ENCODE measurements around the gene CTNNA3. TPM values are rescaled to one million over a fixed set of nuclear protein-coding genes. Genes with fewer than 3 reads are reported as not detected.

CTNNA3 gene
- total and polyA plus RNA-seq, 3 donors from 2014 or later: 17.8 to 19.4 (median 18.3) TPM

DNA sequence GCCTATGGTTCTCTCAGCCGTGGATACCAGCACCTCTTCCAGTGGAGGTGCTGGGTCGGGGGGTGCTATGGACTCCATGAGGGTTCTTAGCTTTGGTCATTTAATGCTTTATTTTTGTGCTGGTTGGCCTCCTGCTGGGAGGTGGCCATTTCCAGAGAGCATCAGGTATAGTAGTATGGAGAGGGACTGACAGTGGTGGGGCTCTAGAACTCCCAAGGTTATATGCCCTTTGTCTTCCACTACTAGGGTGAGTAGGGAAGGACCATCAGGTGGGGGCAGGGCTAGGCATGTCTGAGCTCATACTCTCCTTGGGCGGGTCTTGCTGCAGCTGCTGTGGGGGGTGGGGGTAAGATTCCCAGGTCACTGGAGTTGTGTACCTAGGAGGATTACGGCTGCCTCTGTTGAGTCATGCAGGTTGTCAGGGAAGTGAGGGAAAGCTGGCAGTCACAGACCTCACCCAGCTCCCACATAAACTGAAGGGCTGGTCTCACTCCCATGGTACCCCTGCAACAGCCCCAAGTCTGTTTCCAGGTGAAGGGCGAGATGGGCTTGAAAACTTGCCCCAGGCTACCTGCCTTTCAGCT is 1533.3 kb downstream of the CTNNA3 start:
- Histone ChIP-seq H3K36me3 (ENCODE audit: low read depth, missing control alignments) (no peaks in the 10 kb centered on the region), H3K27ac (no peak overlapping the region), H3K9me3 (no peaks in the 10 kb centered on the region), H3K4me3 (no peak overlapping the region), H3K4me1 (no peaks in the 10 kb centered on the region), H3K27me3 (no peaks in the 10 kb centered on the region)
- 94 to 95% methylated on average over 4 to 5 of the region's 5 CpGs for WGBS, 2 donors
- TF ChIP-seq, protein P1, sequence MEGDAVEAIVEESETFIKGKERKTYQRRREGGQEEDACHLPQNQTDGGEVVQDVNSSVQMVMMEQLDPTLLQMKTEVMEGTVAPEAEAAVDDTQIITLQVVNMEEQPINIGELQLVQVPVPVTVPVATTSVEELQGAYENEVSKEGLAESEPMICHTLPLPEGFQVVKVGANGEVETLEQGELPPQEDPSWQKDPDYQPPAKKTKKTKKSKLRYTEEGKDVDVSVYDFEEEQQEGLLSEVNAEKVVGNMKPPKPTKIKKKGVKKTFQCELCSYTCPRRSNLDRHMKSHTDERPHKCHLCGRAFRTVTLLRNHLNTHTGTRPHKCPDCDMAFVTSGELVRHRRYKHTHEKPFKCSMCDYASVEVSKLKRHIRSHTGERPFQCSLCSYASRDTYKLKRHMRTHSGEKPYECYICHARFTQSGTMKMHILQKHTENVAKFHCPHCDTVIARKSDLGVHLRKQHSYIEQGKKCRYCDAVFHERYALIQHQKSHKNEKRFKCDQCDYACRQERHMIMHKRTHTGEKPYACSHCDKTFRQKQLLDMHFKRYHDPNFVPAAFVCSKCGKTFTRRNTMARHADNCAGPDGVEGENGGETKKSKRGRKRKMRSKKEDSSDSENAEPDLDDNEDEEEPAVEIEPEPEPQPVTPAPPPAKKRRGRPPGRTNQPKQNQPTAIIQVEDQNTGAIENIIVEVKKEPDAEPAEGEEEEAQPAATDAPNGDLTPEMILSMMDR (IDR thresholded peaks at IDR 0.05): no peak
- no peak for TF ChIP-seq POLR2A (IDR thresholded peaks at IDR 0.05)
- intact Hi-C loops (cut with DNase I; ENCODE audit: low total_unique reads): no loop called here
- no peak for DNase-seq

DNA sequence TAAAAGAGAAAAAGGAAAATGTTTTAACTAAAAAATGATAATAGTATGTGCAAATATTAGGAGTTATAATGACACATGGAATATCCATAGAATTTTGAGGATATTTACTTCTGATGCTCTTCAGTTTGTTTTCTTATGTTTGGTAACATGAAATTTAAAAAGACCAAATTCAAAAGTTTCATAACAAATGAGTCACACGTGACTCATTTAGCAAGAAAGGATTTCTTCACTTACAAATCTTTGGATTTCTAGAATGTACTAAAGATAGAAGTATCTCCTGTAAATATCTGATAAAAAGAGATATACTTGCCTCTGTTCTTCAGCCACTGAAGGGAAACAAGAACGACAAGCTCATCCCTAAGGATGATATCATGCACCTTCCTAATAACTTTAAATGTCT is 1544.6 kb downstream of the CTNNA3 start:
- Histone ChIP-seq H3K4me1 (no peaks in the 10 kb centered on the region), H3K9me3 (no peaks in the 10 kb centered on the region), H3K27ac (no peak overlapping the region), H3K27me3 (no peaks in the 10 kb centered on the region), H3K36me3 (ENCODE audit: low read depth, missing control alignments) (no peaks in the 10 kb centered on the region), H3K4me3 (no peak overlapping the region)
- no peak for DNase-seq
- TF ChIP-seq, protein P1 (IDR thresholded peaks at IDR 0.05): no peak
- no peak for TF ChIP-seq POLR2A (IDR thresholded peaks at IDR 0.05)
- WGBS, 2 donors: 67% methylated on average over 2 of the region's 2 CpGs
- intact Hi-C loops (cut with DNase I; ENCODE audit: low total_unique reads): no loop called here

DNA sequence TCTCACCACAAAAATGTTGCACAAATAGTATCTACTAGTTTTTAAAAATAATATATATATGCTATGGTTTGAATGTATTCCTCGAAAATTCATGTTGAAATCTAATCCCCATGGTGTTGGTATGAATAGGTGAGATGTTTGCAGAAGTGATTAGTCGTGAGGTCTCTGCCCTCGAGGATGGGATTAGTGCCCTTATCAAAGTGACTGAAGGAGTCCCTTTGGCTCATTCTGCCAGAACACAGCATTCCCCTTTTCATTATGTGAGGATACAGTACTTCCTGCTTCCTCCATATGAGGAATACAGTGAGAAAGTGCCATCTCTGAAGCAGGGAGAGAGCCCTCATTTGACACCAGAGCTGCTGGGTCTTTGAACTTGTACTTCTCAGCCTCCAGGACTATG is 1547.7 kb downstream of the CTNNA3 start:
- WGBS, 2 donors: 89% methylated on average over 3 of the region's 3 CpGs
- no peak overlapping the region for H3K4me3 ChIP-seq
- DNase-seq: no peak
- no peaks in the 10 kb centered on the region for H3K36me3 ChIP-seq (ENCODE audit: low read depth, missing control alignments)
- TF ChIP-seq POLR2A (IDR thresholded peaks at IDR 0.05): no peak
- TF ChIP-seq, protein P1 (IDR thresholded peaks at IDR 0.05): no peak
- H3K27ac ChIP-seq: no peak overlapping the region
- H3K27me3 ChIP-seq: no peaks in the 10 kb centered on the region
- H3K4me1 ChIP-seq: no peaks in the 10 kb centered on the region
- intact Hi-C loops (cut with DNase I; ENCODE audit: low total_unique reads): no loop called here
- no peaks in the 10 kb centered on the region for H3K9me3 ChIP-seq

DNA sequence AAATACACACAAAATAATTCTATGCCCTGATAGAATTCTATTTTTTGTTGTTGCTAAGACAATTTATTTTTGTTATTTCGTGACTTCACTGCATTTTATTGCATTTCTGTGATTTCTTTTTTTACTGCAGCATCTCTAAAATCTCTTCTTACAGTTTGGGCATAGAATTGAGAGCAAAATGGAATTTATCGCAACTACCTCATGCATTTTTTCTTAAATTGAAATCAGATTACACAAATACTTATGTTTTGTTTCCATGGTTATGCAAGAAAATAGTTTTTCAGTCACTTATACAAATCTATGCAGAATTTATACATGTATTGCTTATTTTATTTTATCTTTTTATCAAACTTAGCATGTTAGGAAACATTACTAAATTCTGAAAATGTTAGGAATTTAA is 1552.0 kb downstream of the CTNNA3 start:
- no peaks in the 10 kb centered on the region for H3K27me3 ChIP-seq
- H3K27ac ChIP-seq: no peak overlapping the region
- no peaks in the 10 kb centered on the region for H3K36me3 ChIP-seq (ENCODE audit: low read depth, missing control alignments)
- no peaks in the 10 kb centered on the region for H3K9me3 ChIP-seq
- intact Hi-C loops (cut with DNase I; ENCODE audit: low total_unique reads): no loop called here
- no peaks in the 10 kb centered on the region for H3K4me1 ChIP-seq
- 89 to 94% methylated on average over 2 of the region's 2 CpGs for WGBS, 2 donors
- no peak overlapping the region for H3K4me3 ChIP-seq
- DNase-seq: no peak
- no peak for TF ChIP-seq POLR2A (IDR thresholded peaks at IDR 0.05)

DNA sequence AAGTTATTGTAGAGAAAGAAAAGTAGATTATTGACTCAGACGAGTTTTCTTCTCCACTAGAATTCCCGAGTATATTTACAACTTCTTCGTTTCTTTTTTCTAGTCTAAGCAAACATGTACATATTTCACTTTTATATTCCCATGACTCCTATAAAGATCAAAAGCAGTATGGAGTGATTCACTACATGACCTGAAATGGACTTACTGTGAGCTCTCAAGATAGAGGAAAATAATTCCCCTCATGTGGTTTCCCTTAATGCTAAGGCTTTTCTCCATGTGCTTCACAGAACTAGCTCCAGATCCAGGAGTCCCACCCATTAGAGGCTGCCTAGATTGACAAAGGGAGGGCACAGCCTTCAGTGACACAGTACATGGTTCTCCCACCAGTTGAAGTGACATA is 1593.2 kb downstream of the CTNNA3 start:
- Histone ChIP-seq H3K27me3 (no peaks in the 10 kb centered on the region), H3K4me1 (no peaks in the 10 kb centered on the region), H3K27ac (no peak overlapping the region), H3K9me3 (no peaks in the 10 kb centered on the region), H3K4me3 (no peak overlapping the region), H3K36me3 (ENCODE audit: low read depth, missing control alignments) (no peaks in the 10 kb centered on the region)
- intact Hi-C loops (cut with DNase I; ENCODE audit: low total_unique reads): no loop called here
- TF ChIP-seq, protein P1 (IDR thresholded peaks at IDR 0.05): no peak
- TF ChIP-seq POLR2A (IDR thresholded peaks at IDR 0.05): no peak
- no peak for DNase-seq
- WGBS, 2 donors: 49 to 50% methylated on average over 3 of the region's 3 CpGs

All from testis (tissue), 3 donors.